K562 (cell line): ENCODE data around the gene MAGIX. TPM values are rescaled to one million over a fixed set of nuclear protein-coding genes. Genes with fewer than 3 reads are reported as not detected.

Experiments used
- CBFB ChIP-seq: sonication (generic); formaldehyde crosslinking; IDR thresholded peaks from 2 replicates; pipeline ENCODE4 v1.4.0; 2020; ENCODE audit warnings: mild to moderate bottlenecking, missing genetic modification reagents
- CBX3 ChIP-seq, 2 experiments: IDR thresholded peaks; 1 replicate in 1 of 2; 2 replicates in 1 of 2; pipeline ENCODE4 v1.6.1; 2012; ENCODE audit warnings: inconsistent platforms in 2 of 2, low read length in 2 of 2, borderline replicate concordance in 1 of 2, control low read depth in 1 of 2
- DDX20 ChIP-seq: fragments of 450-650 bp; IDR thresholded peaks from 2 replicates; pipeline ENCODE4 v1.6.1; 2016; ENCODE audit warnings: missing genetic modification characterization, low read depth, mild to moderate bottlenecking, missing compliant biosample characterization, moderate library complexity
- DMBX1 ChIP-seq: fragments of 250-450 bp; sonication (Bioruptor Pico); IDR thresholded peaks from 2 replicates; pipeline ENCODE4 v1.8.0; 2022; ENCODE audit warnings: inconsistent platforms, mild to moderate bottlenecking, moderate library complexity, borderline replicate concordance
- GATAD2B ChIP-seq: fragments of 450-650 bp; IDR thresholded peaks from 2 replicates; pipeline ENCODE4 v1.6.1; 2017; ENCODE audit warnings: mild to moderate bottlenecking, borderline replicate concordance
- HBP1 ChIP-seq: fragments of 450-650 bp; formaldehyde crosslinking; IDR thresholded peaks from 2 replicates; pipeline ENCODE4 v1.4.0; 2022; ENCODE audit warnings: missing genetic modification characterization
- HMG20A ChIP-seq: fragments of 450-650 bp; formaldehyde crosslinking; conservative IDR thresholded peaks from 2 replicates; pipeline ENCODE4 v1.4.0; 2020; ENCODE audit warnings: mild to moderate bottlenecking, mixed read lengths
- MNT ChIP-seq, 2 experiments: fragments of 450-650 bp; conservative IDR thresholded peaks; 2 replicates each; pipeline ENCODE4 v1.6.1; 2017; ENCODE audit warnings: mild to moderate bottlenecking in 2 of 2, moderate library complexity in 2 of 2
- MTA2 ChIP-seq: fragments of 450-650 bp; IDR thresholded peaks from 2 replicates; pipeline ENCODE4 v1.6.1; 2016; ENCODE audit warnings: low read depth
- NFYB ChIP-seq: IDR thresholded peaks from 2 replicates; pipeline ENCODE4 v1.6.1; 2011; ENCODE audit warnings: mild to moderate bottlenecking, moderate library complexity; ENCODE audit not compliant: insufficient read length; ENCODE audit errors: extremely low read depth
- PPARD ChIP-seq: fragments of 250-450 bp; sonication (Bioruptor Pico); IDR thresholded peaks from 2 replicates; pipeline ENCODE4 v1.8.0; 2022; ENCODE audit warnings: inconsistent platforms, mild to moderate bottlenecking, moderate library complexity
- PTBP1 ChIP-seq: fragments of 200-400 bp; formaldehyde crosslinking; IDR thresholded peaks from 2 replicates; pipeline ENCODE4 v1.6.1; 2017; ENCODE audit warnings: low read depth, low read length
- PTRF ChIP-seq: fragments of 450-650 bp; IDR thresholded peaks from 2 replicates; pipeline ENCODE4 v1.6.1; 2016; ENCODE audit warnings: mild to moderate bottlenecking, missing genetic modification characterization, missing compliant biosample characterization
- RBM34 ChIP-seq: fragments of 200-400 bp; formaldehyde crosslinking; IDR thresholded peaks from 2 replicates; pipeline ENCODE4 v1.6.1; 2018; ENCODE audit warnings: low read length, borderline replicate concordance; ENCODE audit not compliant: insufficient read depth
- RFX5 ChIP-seq: IDR thresholded peaks from 2 replicates; pipeline ENCODE4 v1.6.1; 2011; ENCODE audit warnings: low read depth, mild to moderate bottlenecking, improper control_type of control experiment, low read length
- SMC3 ChIP-seq: conservative IDR thresholded peaks from 2 replicates; pipeline ENCODE4 v1.6.1; 2011; ENCODE audit warnings: low read depth, low read length, improper control_type of control experiment; ENCODE audit not compliant: insufficient read depth
- SOX6 ChIP-seq: fragments of 450-650 bp; IDR thresholded peaks from 2 replicates; pipeline ENCODE4 v1.6.1; 2014; ENCODE audit warnings: mild to moderate bottlenecking
- UBTF ChIP-seq, 2 experiments: IDR thresholded peaks; 2 replicates each; pipeline ENCODE4 v1.6.1; 2012; ENCODE audit warnings: improper control_type of control experiment in 2 of 2, low read depth in 2 of 2, low read length in 2 of 2, borderline replicate concordance in 1 of 2
- ZBTB2 ChIP-seq: fragments of 450-650 bp; IDR thresholded peaks from 2 replicates; pipeline ENCODE4 v1.6.1; 2016; ENCODE audit warnings: antibody characterized with exemption
- ZNF133 ChIP-seq: fragments of 250-450 bp; sonication (Bioruptor Pico); IDR thresholded peaks from 2 replicates; pipeline ENCODE4 v1.4.0; 2020; ENCODE audit warnings: mild to moderate bottlenecking
- ZNF780A ChIP-seq: fragments of 250-450 bp; sonication (Bioruptor Pico); IDR thresholded peaks from 2 replicates; pipeline ENCODE4 v1.5.0; 2021; ENCODE audit warnings: mild to moderate bottlenecking
- polyA plus RNA-seq, 8 experiments: library from polyadenylated mRNA; depleted of rRNA in 4 of 8; stranded (reverse) in 5 of 8; unstranded in 3 of 8; fragments of >200 nt; fragmentation: Nextera tagmentation in 2 of 8; fragmentation: Illumina TruSeq in 1 of 8; extraction: Ambion mirVana in 2 of 8; extraction: Trizol in 1 of 8; gene quantifications; 2 replicates each; pipeline versions ENCODE4 v1.2.1 to v1.2.3, GENCODE V29; 2011 to 2014; ENCODE audit warnings: inconsistent platforms in 1 of 8, missing spikeins in 1 of 8
- total RNA-seq, 7 experiments: library from RNA; depleted of rRNA in 6 of 7; stranded (reverse); fragments of >200 nt in 6 of 7; fragmentation: Illumina TruSeq in 2 of 7; extraction: Trizol in 2 of 7; gene quantifications; 2 replicates each; pipeline versions ENCODE4 v1.2.1 to v1.2.3, GENCODE V29; 2011 to 2021; ENCODE audit warnings: low replicate concordance in 1 of 7

The MAGIX gene
- total and polyA plus RNA-seq, 9 of the 15 experiments (the other 6 are each of a cell fraction or from before 2014, with no cell fraction given) = 0.08 to 3.5 (median 0.47) TPM

- TF ChIP-seq CBX3 (IDR thresholded peaks at IDR 0.05; ENCODE audit: borderline replicate concordance in 1 of 2, low read length in 2 of 2) (no peak; a peak in 1 of 3 replicates), DDX20 (tag) (no peak), NFYB (no peak), MTA2 (no peak), PTRF (no peak), PTBP1 (no peak), MNT (conservative IDR thresholded peaks at IDR 0.05) (peak in 1 of 2 experiments; percentile 25; a peak in 2 of 4 replicates), GATAD2B (no peak; the same call in 1 of the 2 replicates), CBFB (no peak), HBP1 (CRISPR knock-in tag) (0 out of 2 replicates have a peak, but pooled peaks have one; percentile 4), ZNF780A (CRISPR knock-in tag) (no peak), DMBX1 (peak; percentile 38; the same call in 1 of the 2 replicates), UBTF (IDR thresholded peaks at IDR 0.05; ENCODE audit: borderline replicate concordance in 1 of 2, low read depth in 2 of 2, low read length in 2 of 2) (peak; percentile 37 to 66; a peak in 1 of 4 replicates), ZBTB2 (peak; percentile 46; the same call in 1 of the 2 replicates), SMC3 (no peak), RFX5 (no peak), SOX6 (peak; percentile 58), HMG20A (CRISPR knock-in tag) (no peak), ZNF133 (no peak), PPARD (CRISPR knock-in tag) (no peak), RBM34 (no peak)
Measured at GRCh38 chrX:49166914-49167739, 4.6 kb downstream of the MAGIX start (continued).
